ENCODE data around the gene E2F4. TPM values are rescaled to one million over a fixed set of nuclear protein-coding genes. Genes with fewer than 3 reads are reported as not detected.

Gene E2F4
- total and polyA plus RNA-seq, 2 donors (not counting 1 experiment from before 2014, with no cell fraction given) = 42.4 to 59.9 TPM

DNA sequence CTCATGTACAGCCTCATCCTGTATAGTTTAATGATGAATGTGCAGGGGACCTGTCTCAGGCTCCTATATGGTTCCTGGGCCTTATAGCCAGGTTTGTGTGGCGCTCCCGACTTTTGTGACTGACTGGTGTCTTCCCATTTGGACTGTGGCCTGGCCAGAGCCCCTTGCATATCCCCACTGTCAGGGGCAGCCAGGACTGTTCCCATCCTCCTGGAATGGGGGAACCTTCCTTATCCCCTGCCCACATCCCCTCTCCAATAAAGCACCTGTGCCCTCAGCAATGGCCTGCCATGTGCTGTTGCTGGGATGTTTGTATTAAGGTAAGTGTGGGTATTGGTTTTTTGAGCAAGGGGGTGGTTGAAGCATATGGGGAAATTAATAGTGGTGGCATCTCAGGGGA, 43.7 kb upstream of the E2F4 start:
- no peak overlapping the region for H3K4me3 ChIP-seq (replicated peaks in 1 of 4; ENCODE audit: control extremely low read depth in 1 of 4, insufficient read depth in 1 of 4, low read depth in 3 of 4, low read length in 4 of 4)
- H3K27me3 ChIP-seq (ENCODE audit: control insufficient read depth, insufficient read depth, low read length) = no peaks in the 10 kb centered on the region
- no peak for TF ChIP-seq EZH2 (IDR thresholded peaks at IDR 0.05; ENCODE audit: low read length, missing control alignments)
- TF ChIP-seq, protein P1, sequence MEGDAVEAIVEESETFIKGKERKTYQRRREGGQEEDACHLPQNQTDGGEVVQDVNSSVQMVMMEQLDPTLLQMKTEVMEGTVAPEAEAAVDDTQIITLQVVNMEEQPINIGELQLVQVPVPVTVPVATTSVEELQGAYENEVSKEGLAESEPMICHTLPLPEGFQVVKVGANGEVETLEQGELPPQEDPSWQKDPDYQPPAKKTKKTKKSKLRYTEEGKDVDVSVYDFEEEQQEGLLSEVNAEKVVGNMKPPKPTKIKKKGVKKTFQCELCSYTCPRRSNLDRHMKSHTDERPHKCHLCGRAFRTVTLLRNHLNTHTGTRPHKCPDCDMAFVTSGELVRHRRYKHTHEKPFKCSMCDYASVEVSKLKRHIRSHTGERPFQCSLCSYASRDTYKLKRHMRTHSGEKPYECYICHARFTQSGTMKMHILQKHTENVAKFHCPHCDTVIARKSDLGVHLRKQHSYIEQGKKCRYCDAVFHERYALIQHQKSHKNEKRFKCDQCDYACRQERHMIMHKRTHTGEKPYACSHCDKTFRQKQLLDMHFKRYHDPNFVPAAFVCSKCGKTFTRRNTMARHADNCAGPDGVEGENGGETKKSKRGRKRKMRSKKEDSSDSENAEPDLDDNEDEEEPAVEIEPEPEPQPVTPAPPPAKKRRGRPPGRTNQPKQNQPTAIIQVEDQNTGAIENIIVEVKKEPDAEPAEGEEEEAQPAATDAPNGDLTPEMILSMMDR (conservative IDR thresholded peaks at IDR 0.05 in 1 of 2, IDR thresholded peaks at IDR 0.05 in 1 of 2; ENCODE audit: low read depth in 1 of 2, low read length in 2 of 2) = no peak
- no peaks in the 10 kb centered on the region for H4K20me1 ChIP-seq (ENCODE audit: control insufficient read depth, extremely low read depth, insufficient read depth, low read length)
- DNase-seq (ENCODE audit: low read depth in 2 of 2) = no peak
- no peaks in the 10 kb centered on the region for H3K9me3 ChIP-seq (ENCODE audit: control insufficient read depth, insufficient read depth, low read depth, low read length)
- peaks cover 17% of the 10 kb centered on the region for H3K36me3 ChIP-seq (ENCODE audit: control insufficient read depth, insufficient read depth, low read length)
- H3K79me2 ChIP-seq (ENCODE audit: control insufficient read depth, insufficient read depth, low read length) = no peaks in the 10 kb centered on the region
- no peak overlapping the region for H3K27ac ChIP-seq (ENCODE audit: insufficient read depth, low read length)
- H3K4me1 ChIP-seq (ENCODE audit: control insufficient read depth, extremely low read depth, insufficient read depth, low read length) = peaks cover 2% of the 10 kb centered on the region
- H2AFZ ChIP-seq (ENCODE audit: low read length) = no peak overlapping the region
- H3K4me2 ChIP-seq (ENCODE audit: extremely low read depth, insufficient read depth, low read length) = no peak overlapping the region
- no peak overlapping the region for H3K9ac ChIP-seq (ENCODE audit: insufficient read depth, low read length)

DNA sequence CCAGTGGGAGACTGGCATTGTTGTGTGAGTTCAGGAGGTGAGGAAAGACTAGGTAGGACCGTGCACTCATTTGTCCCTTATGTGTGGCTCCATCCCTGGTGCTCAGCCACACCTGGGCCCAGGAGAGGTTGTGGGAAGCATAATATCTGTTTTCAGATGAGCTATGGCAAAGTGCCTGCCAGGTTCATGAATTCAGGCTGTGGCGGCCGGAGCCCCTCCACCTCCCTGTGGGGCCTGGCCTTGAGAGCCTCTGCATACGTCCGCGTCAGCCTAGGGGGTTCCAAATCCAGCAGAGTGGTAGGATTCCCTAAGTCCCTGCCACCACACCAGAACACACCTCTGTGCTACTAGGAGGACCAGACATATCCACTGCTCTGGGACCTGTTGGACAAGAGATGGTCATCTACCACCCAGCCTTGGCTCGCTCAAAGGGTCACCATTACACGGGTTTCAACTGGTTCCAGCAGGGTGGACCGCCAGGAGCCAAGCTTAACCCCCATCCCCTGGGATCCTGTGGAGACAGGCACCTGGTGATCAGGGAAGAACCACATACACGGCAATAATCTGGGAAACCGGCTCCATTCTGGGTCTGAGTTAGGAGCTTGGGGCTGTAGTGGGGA, 43.2 kb upstream of the E2F4 start:
- H3K36me3 ChIP-seq (ENCODE audit: control insufficient read depth, insufficient read depth, low read length) = peaks cover 17% of the 10 kb centered on the region
- H2AFZ ChIP-seq (ENCODE audit: low read length) = no peak overlapping the region
- H4K20me1 ChIP-seq (ENCODE audit: control insufficient read depth, extremely low read depth, insufficient read depth, low read length) = no peaks in the 10 kb centered on the region
- H3K27me3 ChIP-seq (ENCODE audit: control insufficient read depth, insufficient read depth, low read length) = no peaks in the 10 kb centered on the region
- H3K9me3 ChIP-seq (ENCODE audit: control insufficient read depth, insufficient read depth, low read depth, low read length) = no peaks in the 10 kb centered on the region
- H3K4me2 ChIP-seq (ENCODE audit: extremely low read depth, insufficient read depth, low read length) = no peak overlapping the region
- H3K79me2 ChIP-seq (ENCODE audit: control insufficient read depth, insufficient read depth, low read length) = no peaks in the 10 kb centered on the region
- TF ChIP-seq EZH2 (IDR thresholded peaks at IDR 0.05; ENCODE audit: low read length, missing control alignments) = no peak
- TF ChIP-seq, protein P1 (conservative IDR thresholded peaks at IDR 0.05 in 1 of 2, IDR thresholded peaks at IDR 0.05 in 1 of 2; ENCODE audit: low read depth in 1 of 2, low read length in 2 of 2) = no peak
- DNase-seq (ENCODE audit: low read depth in 2 of 2) = no peak
- no peak overlapping the region for H3K4me3 ChIP-seq (replicated peaks in 1 of 4; ENCODE audit: control extremely low read depth in 1 of 4, insufficient read depth in 1 of 4, low read depth in 3 of 4, low read length in 4 of 4)
- no peak overlapping the region for H3K9ac ChIP-seq (ENCODE audit: insufficient read depth, low read length)
- H3K27ac ChIP-seq (ENCODE audit: insufficient read depth, low read length) = no peak overlapping the region
- H3K4me1 ChIP-seq (ENCODE audit: control insufficient read depth, extremely low read depth, insufficient read depth, low read length) = peaks cover 2% of the 10 kb centered on the region

DNA sequence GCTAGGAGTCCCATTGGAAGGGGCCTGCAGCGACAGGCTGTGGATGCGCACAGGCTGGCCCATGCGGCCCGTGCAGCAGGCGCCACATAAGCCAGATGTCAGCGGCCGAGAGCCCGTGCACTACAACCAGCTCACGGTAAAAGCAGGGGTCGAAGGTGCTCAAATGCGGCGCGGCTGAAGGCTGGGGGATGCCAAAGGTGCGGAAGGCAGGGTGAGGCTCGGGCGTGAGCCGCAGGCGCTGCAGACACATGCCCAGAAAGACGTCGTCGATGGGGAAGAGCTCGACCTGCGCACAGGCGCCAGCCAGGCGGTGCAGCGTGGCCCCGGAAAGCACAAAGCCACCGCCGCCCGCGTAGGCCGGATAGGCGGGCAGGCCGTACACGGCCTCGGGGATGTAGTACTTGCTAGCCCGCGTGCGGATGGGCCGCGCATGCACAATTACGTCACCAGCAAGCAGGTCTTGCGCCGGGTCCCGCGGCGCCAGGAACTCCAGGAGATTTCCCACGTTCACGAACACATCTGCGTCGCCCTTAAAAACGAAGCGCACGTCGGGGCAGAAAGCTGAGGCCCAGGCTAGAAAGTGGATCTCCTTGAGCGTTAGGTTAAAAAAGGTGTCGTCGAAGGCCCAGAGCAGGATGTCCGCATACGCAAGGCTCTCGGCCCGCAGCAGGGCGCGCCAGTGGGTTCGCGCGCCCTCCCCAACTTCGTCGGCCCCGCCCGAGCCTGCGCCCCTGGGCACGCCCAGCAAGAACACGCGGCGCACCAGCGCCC, 42.5 kb upstream of the E2F4 start:
- no peak for TF ChIP-seq EZH2 (IDR thresholded peaks at IDR 0.05; ENCODE audit: low read length, missing control alignments)
- TF ChIP-seq, protein P1 (conservative IDR thresholded peaks at IDR 0.05 in 1 of 2, IDR thresholded peaks at IDR 0.05 in 1 of 2; ENCODE audit: low read depth in 1 of 2, low read length in 2 of 2) = no peak
- H3K27me3 ChIP-seq (ENCODE audit: control insufficient read depth, insufficient read depth, low read length) = no peaks in the 10 kb centered on the region
- no peaks in the 10 kb centered on the region for H3K9me3 ChIP-seq (ENCODE audit: control insufficient read depth, insufficient read depth, low read depth, low read length)
- H4K20me1 ChIP-seq (ENCODE audit: control insufficient read depth, extremely low read depth, insufficient read depth, low read length) = no peaks in the 10 kb centered on the region
- no peaks in the 10 kb centered on the region for H3K79me2 ChIP-seq (ENCODE audit: control insufficient read depth, insufficient read depth, low read length)
- H3K9ac ChIP-seq (ENCODE audit: insufficient read depth, low read length) = no peak overlapping the region
- H3K36me3 ChIP-seq (ENCODE audit: control insufficient read depth, insufficient read depth, low read length) = peaks cover 17% of the 10 kb centered on the region
- H2AFZ ChIP-seq (ENCODE audit: low read length) = no peak overlapping the region
- H3K4me3 ChIP-seq (replicated peaks in 1 of 4; ENCODE audit: control extremely low read depth in 1 of 4, insufficient read depth in 1 of 4, low read depth in 3 of 4, low read length in 4 of 4) = peak overlapping the region in 1 of 4 experiments; percentile 78
- no peak overlapping the region for H3K4me2 ChIP-seq (ENCODE audit: extremely low read depth, insufficient read depth, low read length)
- peak in 1 of 2 donors; percentile 28 for DNase-seq (ENCODE audit: low read depth in 2 of 2)
- no peak overlapping the region for H3K27ac ChIP-seq (ENCODE audit: insufficient read depth, low read length)
- H3K4me1 ChIP-seq (ENCODE audit: control insufficient read depth, extremely low read depth, insufficient read depth, low read length) = peaks cover 2% of the 10 kb centered on the region
